Right cardiac atrium (tissue), 5 donors: ENCODE data around the gene SGCA. TPM values are rescaled to one million over a fixed set of nuclear protein-coding genes. Genes with fewer than 3 reads are reported as not detected.

Source experiments
- ATAC-seq, 2 donors: fragments of 200-7000 bp; cut with Tn5 transposase; one replicate each; pipeline versions ENCODE4 v1.8.0 to v1.9.1; 2020; ENCODE audit warnings: moderate library complexity in 2 of 2, mild to moderate bottlenecking in 1 of 2
- DNase-seq, 3 donors: peaks; one replicate each; pipeline ENCODE4 v3.0.0-alpha.2; 2020
- H3K27ac ChIP-seq: one replicate; pipeline ENCODE4 v1.5.1; 2013; ENCODE audit warnings: mild to moderate bottlenecking, low read length, control low read depth, moderate library complexity
- H3K27me3 ChIP-seq: one replicate; pipeline ENCODE4 v1.6.1; 2013; ENCODE audit not compliant: control insufficient read depth, insufficient read depth
- H3K4me1 ChIP-seq: one replicate; pipeline ENCODE4 v1.6.1; 2013; ENCODE audit warnings: low read length; ENCODE audit not compliant: control insufficient read depth, insufficient read depth
- H3K4me3 ChIP-seq: one replicate; pipeline ENCODE4 v1.5.1; 2013; ENCODE audit warnings: low read length, control low read depth
- H3K9me3 ChIP-seq: one replicate; pipeline ENCODE4 v1.6.1; 2013; ENCODE audit warnings: low read length; ENCODE audit not compliant: control insufficient read depth
- WGBS: extraction: QIAGEN DNeasy Blood & Tissue Kit; methylation state at CpG from one replicate; pipeline ENCODE4 v1.1.7; 2013; 5-methylcytosine and 5-hydroxymethylcytosine counted together
- intact Hi-C, 4 donors: fragments of 100-400 bp; cut with DNase I; formaldehyde crosslinking; loops; one replicate each; pipeline versions ENCODE4 v1.11.0 to v1.14.0; 2022 to 2023
- polyA plus RNA-seq: library from polyadenylated mRNA; stranded (reverse); fragments of 200-250 nt; gene quantifications from one replicate; pipeline ENCODE4 v1.2.3, GENCODE V29; 2013
- total RNA-seq, 4 donors: library from RNA; stranded (reverse); fragmentation: NEBNext Ultra II Directional; extraction: Animal tissue kit (Norgen Biotek cat#: 25700); gene quantifications; one replicate each; pipeline ENCODE4 v1.2.1, GENCODE V29; 2021
- donor health status: healthy with polysubstance abuse.
- donor health status: DM: no; HTN: yes; CAD: no.
- donor health status: DM: no; HTN: no; CAD: no.
- donor health status: DM: no; HTN: yes; CAD: no; lungs with severe emphysema.
- donor health status: DM: yes; HTN: yes; CAD: no.

The SGCA gene
- total and polyA plus RNA-seq, 5 donors = 127 to 156 (median 134) TPM

- 32% methylated on average over 41 of the region's 41 CpGs for WGBS
- H3K27me3 ChIP-seq = no peaks in the 10 kb centered on the region
- DNase-seq (peak; percentile 39 to 73 (median 72)), ATAC-seq (no peak)
- H3K4me1 ChIP-seq = no peaks in the 10 kb centered on the region
- H3K27ac ChIP-seq = no peak overlapping the region
- H3K9me3 ChIP-seq = no peaks in the 10 kb centered on the region
- intact Hi-C loops = loop anchor here in 1 of 4 donors (10.0 kb wide), 1 partner anchor 65 kb away; the partner anchor contains the start of gene SAMD14
- peak overlapping the region; percentile 38 for H3K4me3 ChIP-seq
Measured at GRCh38 chr17:50199211-50199802, 33.5 kb downstream of the SGCA start.

GRCh38 chr17:50199803-50200456 lies 34.1 kb downstream of the SGCA start:
- ATAC-seq (peak; percentile 93), DNase-seq (peak; percentile 93 to 97 (median 95))
- no peak overlapping the region for H3K27ac ChIP-seq
- intact Hi-C loops = loop anchor here (1.0 to 10.0 kb wide), 6 partner anchors 65 to 99 kb away; partner anchors contain the start of genes TMEM92 (in 2 of the 4) and SAMD14 (in 1 of the 4)
- H3K27me3 ChIP-seq = no peaks in the 10 kb centered on the region
- WGBS = 3% methylated on average over 36 of the region's 36 CpGs
- no peaks in the 10 kb centered on the region for H3K4me1 ChIP-seq
- peak overlapping the region; percentile 41 for H3K4me3 ChIP-seq
- H3K9me3 ChIP-seq = no peaks in the 10 kb centered on the region

GRCh38 chr17:50200457-50201275 lies 34.9 kb downstream of the SGCA start:
- peak; percentile 92 to 97 (median 95) for DNase-seq
- Histone ChIP-seq H3K9me3 (no peaks in the 10 kb centered on the region), H3K27me3 (no peaks in the 10 kb centered on the region), H3K4me3 (peak overlapping the region; percentile 41), H3K4me1 (no peaks in the 10 kb centered on the region), H3K27ac (peak overlapping the region; percentile 65)
- intact Hi-C loops = loop anchor here (1.0 to 5.0 kb wide), 5 partner anchors 70 to 98 kb away; partner anchors contain the start of gene TMEM92 (in 2 of the 4)
- peak; percentile 85 to 86 for ATAC-seq
- 1% methylated on average over 55 of the region's 55 CpGs for WGBS

- Histone ChIP-seq H3K4me3 (peak within 1 kb of the TSS; percentile 41), H3K27me3 (no peaks in the 10 kb centered on the region), H3K4me1 (no peaks in the 10 kb centered on the region), H3K27ac (peak within 1 kb of the TSS; percentile 65), H3K9me3 (no peaks in the 10 kb centered on the region)
- intact Hi-C loops = loop anchor here (2.0 to 5.0 kb wide), 4 partner anchors 69 to 97 kb away; partner anchors contain the start of gene TMEM92 (in 2 of the 4)
- DNase-seq (peak; percentile 87 to 94 (median 94)), ATAC-seq (peak; percentile 46 to 63)
- WGBS = 4% methylated on average over 34 of the region's 34 CpGs
Measured at GRCh38 chr17:50201276-50201854, 35.6 kb downstream of the SGCA start, which contains the start of gene COL1A1. Gene COL1A1 (minus strand): TSS chr17:50201631. CDS start chr17:50201513, 118 bp downstream.

GRCh38 chr17:50203086-50203485 lies 37.3 kb downstream of the SGCA start:
- DNase-seq = peak; percentile 22 to 66 (median 55)
- no peak for ATAC-seq
- intact Hi-C loops = loop anchor here in 2 of 4 donors (5.0 kb wide), 1 partner anchor 69 kb away; the partner anchor contains the start of gene TMEM92 (in 2 of the 2)
- no peak overlapping the region for H3K27ac ChIP-seq
- H3K9me3 ChIP-seq = no peaks in the 10 kb centered on the region
- H3K4me1 ChIP-seq = no peaks in the 10 kb centered on the region
- H3K4me3 ChIP-seq = no peak overlapping the region
- no peaks in the 10 kb centered on the region for H3K27me3 ChIP-seq
- 44% methylated on average over 14 of the region's 14 CpGs for WGBS

GRCh38 chr17:50203604-50204345 lies 38.0 kb downstream of the SGCA start:
- peak in 1 of 3 donors; percentile 43 for DNase-seq

GRCh38 chr17:50204431-50204830 lies 38.6 kb downstream of the SGCA start:
- ATAC-seq = no peak
- no peak overlapping the region for H3K27ac ChIP-seq
- intact Hi-C loops = loop anchor here in 2 of 4 donors (5.0 kb wide), 1 partner anchor 68 kb away; the partner anchor contains the start of gene TMEM92 (in 2 of the 2)
- H3K27me3 ChIP-seq = no peaks in the 10 kb centered on the region
- 74% methylated on average over 3 of the region's 3 CpGs for WGBS
- H3K9me3 ChIP-seq = no peaks in the 10 kb centered on the region
- no peak overlapping the region for H3K4me3 ChIP-seq
- no peak for DNase-seq
- no peaks in the 10 kb centered on the region for H3K4me1 ChIP-seq

More at GRCh38 chr17:50203604-50204345, 38.0 kb downstream of the SGCA start:
- Histone ChIP-seq H3K27me3 (no peaks in the 10 kb centered on the region), H3K4me1 (no peaks in the 10 kb centered on the region), H3K4me3 (no peak overlapping the region), H3K27ac (no peak overlapping the region), H3K9me3 (no peaks in the 10 kb centered on the region)
- intact Hi-C loops = loop anchor here in 2 of 4 donors (5.0 kb wide), 1 partner anchor 69 kb away; the partner anchor contains the start of gene TMEM92 (in 2 of the 2)
- ATAC-seq = no peak
- WGBS = 61% methylated on average over 13 of the region's 13 CpGs

GRCh38 chr17:50205111-50205962 lies 39.5 kb downstream of the SGCA start:
- ATAC-seq = no peak
- no peak overlapping the region for H3K27ac ChIP-seq
- DNase-seq = peak in 1 of 3 donors; percentile 69
- no peaks in the 10 kb centered on the region for H3K4me1 ChIP-seq
- no peak overlapping the region for H3K4me3 ChIP-seq
- no peaks in the 10 kb centered on the region for H3K9me3 ChIP-seq
- intact Hi-C loops = no loop called here
- WGBS = 31% methylated on average over 10 of the region's 10 CpGs
- no peaks in the 10 kb centered on the region for H3K27me3 ChIP-seq

- WGBS = 82% methylated on average over 7 of the region's 7 CpGs
- H3K4me3 ChIP-seq = no peak overlapping the region
- peaks cover 2% of the 10 kb centered on the region for H3K4me1 ChIP-seq
- intact Hi-C loops = no loop called here
- DNase-seq (no peak), ATAC-seq (no peak)
- H3K27ac ChIP-seq = no peak overlapping the region
- H3K27me3 ChIP-seq = no peaks in the 10 kb centered on the region
- H3K9me3 ChIP-seq = no peaks in the 10 kb centered on the region
Measured at GRCh38 chr17:50205963-50206505, 40.2 kb downstream of the SGCA start.
